Right lobe of liver (tissue), 4 donors: ENCODE results near the gene ITM2C.

ENCODE experiments used
- POLR2A ChIP-seq: fragments of 450-650 bp; IDR thresholded peaks from one replicate; pipeline ENCODE4 v1.6.1; 2017; ENCODE audit warnings: antibody characterized with exemption, mild to moderate bottlenecking
- TF ChIP-seq, protein P1 (sequence below), 4 donors: fragments of 200-600 bp in 3 of 4; fragments of 450-650 bp in 1 of 4; IDR thresholded peaks; one replicate each; pipeline versions ENCODE4 v1.5.1 to v1.8.0; 2016 to 2022; ENCODE audit warnings: antibody characterized with exemption in 4 of 4, mild to moderate bottlenecking in 2 of 4
- donor health status: DM: no; HTN: no; CAD: no.
- donor health status: DM: no; HTN: no; CAD: no.
- donor health status: DM: no; HTN: yes; CAD: no.

GRCh38 chr2:230889911-230890601 lies 25.3 kb downstream of the ITM2C start:
- TF ChIP-seq, protein P1, sequence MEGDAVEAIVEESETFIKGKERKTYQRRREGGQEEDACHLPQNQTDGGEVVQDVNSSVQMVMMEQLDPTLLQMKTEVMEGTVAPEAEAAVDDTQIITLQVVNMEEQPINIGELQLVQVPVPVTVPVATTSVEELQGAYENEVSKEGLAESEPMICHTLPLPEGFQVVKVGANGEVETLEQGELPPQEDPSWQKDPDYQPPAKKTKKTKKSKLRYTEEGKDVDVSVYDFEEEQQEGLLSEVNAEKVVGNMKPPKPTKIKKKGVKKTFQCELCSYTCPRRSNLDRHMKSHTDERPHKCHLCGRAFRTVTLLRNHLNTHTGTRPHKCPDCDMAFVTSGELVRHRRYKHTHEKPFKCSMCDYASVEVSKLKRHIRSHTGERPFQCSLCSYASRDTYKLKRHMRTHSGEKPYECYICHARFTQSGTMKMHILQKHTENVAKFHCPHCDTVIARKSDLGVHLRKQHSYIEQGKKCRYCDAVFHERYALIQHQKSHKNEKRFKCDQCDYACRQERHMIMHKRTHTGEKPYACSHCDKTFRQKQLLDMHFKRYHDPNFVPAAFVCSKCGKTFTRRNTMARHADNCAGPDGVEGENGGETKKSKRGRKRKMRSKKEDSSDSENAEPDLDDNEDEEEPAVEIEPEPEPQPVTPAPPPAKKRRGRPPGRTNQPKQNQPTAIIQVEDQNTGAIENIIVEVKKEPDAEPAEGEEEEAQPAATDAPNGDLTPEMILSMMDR (IDR thresholded peaks at IDR 0.05), result no peak
- no peak for TF ChIP-seq POLR2A
